Transverse colon (tissue), 3 donors: ENCODE results near the gene CDKN2B-AS1.

ENCODE experiments used
- EP300 ChIP-seq: sonication (generic); formaldehyde crosslinking; IDR thresholded peaks from one replicate; pipeline ENCODE4 v1.6.1; 2017; ENCODE audit warnings: antibody characterized with exemption, low read depth
- TF ChIP-seq, protein P1 (sequence below), 5 experiments: fragments of 200-600 bp in 3 of 5; fragments of 450-650 bp in 2 of 5; sonication (generic) in 3 of 5; IDR thresholded peaks; 1 replicate in 2 of 5; 2 replicates in 3 of 5; pipeline ENCODE4 v1.5.1; 2016 to 2017; ENCODE audit warnings: antibody characterized with exemption in 5 of 5, inconsistent platforms in 3 of 5, mild to moderate bottlenecking in 2 of 5, moderate library complexity in 1 of 5

DNA sequence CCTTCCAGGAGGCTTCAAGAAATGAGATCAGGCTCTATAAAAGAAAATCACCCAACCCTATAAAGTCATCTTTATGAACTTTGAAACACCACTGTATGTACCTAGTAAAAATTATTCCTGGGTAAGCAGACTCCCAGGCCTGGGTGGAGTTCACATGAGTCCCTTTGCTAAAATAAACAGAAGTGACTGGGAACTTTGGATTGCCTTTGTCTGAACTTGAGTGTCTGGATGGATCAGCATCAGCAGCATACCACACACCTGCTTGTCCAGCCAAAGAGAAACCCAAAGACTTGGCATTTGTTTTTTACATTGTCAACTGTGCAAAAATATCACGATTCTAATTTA is 94.1 kb downstream of the CDKN2B-AS1 start:
- no peak for TF ChIP-seq EP300
- TF ChIP-seq, protein P1, sequence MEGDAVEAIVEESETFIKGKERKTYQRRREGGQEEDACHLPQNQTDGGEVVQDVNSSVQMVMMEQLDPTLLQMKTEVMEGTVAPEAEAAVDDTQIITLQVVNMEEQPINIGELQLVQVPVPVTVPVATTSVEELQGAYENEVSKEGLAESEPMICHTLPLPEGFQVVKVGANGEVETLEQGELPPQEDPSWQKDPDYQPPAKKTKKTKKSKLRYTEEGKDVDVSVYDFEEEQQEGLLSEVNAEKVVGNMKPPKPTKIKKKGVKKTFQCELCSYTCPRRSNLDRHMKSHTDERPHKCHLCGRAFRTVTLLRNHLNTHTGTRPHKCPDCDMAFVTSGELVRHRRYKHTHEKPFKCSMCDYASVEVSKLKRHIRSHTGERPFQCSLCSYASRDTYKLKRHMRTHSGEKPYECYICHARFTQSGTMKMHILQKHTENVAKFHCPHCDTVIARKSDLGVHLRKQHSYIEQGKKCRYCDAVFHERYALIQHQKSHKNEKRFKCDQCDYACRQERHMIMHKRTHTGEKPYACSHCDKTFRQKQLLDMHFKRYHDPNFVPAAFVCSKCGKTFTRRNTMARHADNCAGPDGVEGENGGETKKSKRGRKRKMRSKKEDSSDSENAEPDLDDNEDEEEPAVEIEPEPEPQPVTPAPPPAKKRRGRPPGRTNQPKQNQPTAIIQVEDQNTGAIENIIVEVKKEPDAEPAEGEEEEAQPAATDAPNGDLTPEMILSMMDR (IDR thresholded peaks at IDR 0.05) = no peak
